Astrocyte (in vitro differentiated cells and primary cell): ENCODE data around the gene ZNF70. TPM values are rescaled to one million over a fixed set of nuclear protein-coding genes. Genes with fewer than 3 reads are reported as not detected.

ENCODE experiments used
- DNase-seq: peaks from one replicate; pipeline ENCODE4 v3.0.0-alpha.2; 2010; ENCODE audit warnings: low read depth
- FAIRE-seq: peaks from 2 replicates; lab custom pipeline; 2011; peaks lifted over from hg19 to GRCh38; lab: Jason Lieb, UNC
- H2AFZ ChIP-seq: 2 replicates; pipeline ENCODE4 v1.6.0; 2012; ENCODE audit warnings: low read depth, low read length, inconsistent platforms
- H3K27ac ChIP-seq: 2 replicates; pipeline ENCODE4 v1.5.1; 2011; ENCODE audit warnings: low read depth, low read length, inconsistent platforms
- H3K27me3 ChIP-seq: 2 replicates; pipeline ENCODE4 v1.6.0; 2011; ENCODE audit warnings: low read length, inconsistent platforms; ENCODE audit not compliant: insufficient read depth
- H3K36me3 ChIP-seq: 2 replicates; pipeline ENCODE4 v1.5.1; 2011; ENCODE audit warnings: low read length, inconsistent platforms; ENCODE audit not compliant: insufficient read depth
- H3K4me1 ChIP-seq: 2 replicates; pipeline ENCODE4 v1.5.1; 2011; ENCODE audit warnings: low read length, inconsistent platforms; ENCODE audit not compliant: insufficient read depth
- H3K4me2 ChIP-seq: 2 replicates; pipeline ENCODE4 v1.6.0; 2012; ENCODE audit warnings: low read length, inconsistent platforms
- H3K4me3 ChIP-seq: 2 replicates; pipeline ENCODE4 v1.5.1; 2011; ENCODE audit warnings: low read depth, mild to moderate bottlenecking, low read length, inconsistent platforms; ENCODE audit not compliant: insufficient read depth
- H3K79me2 ChIP-seq: 2 replicates; pipeline ENCODE4 v1.6.0; 2012; ENCODE audit warnings: mild to moderate bottlenecking, low read length, inconsistent platforms; ENCODE audit not compliant: insufficient read depth
- H3K9ac ChIP-seq: 2 replicates; pipeline ENCODE4 v1.6.0; 2012; ENCODE audit warnings: mild to moderate bottlenecking, low read length, inconsistent platforms
- H3K9me3 ChIP-seq: 2 replicates; pipeline ENCODE4 v1.5.1; 2012; ENCODE audit warnings: low read depth, mild to moderate bottlenecking, low read length, inconsistent platforms; ENCODE audit not compliant: insufficient read depth
- H4K20me1 ChIP-seq: 2 replicates; pipeline ENCODE4 v1.6.0; 2012; ENCODE audit warnings: low read length, inconsistent platforms; ENCODE audit not compliant: insufficient read depth
- H3K27ac Mint-ChIP-seq: one replicate; pipeline ENCODE4 v1.8.0; 2021; ENCODE audit warnings: mild to moderate bottlenecking, mixed read lengths; ENCODE audit not compliant: unreplicated experiment
- H3K27me3 Mint-ChIP-seq: one replicate; pipeline ENCODE4 v1.8.0; 2021; ENCODE audit warnings: low read depth, mixed read lengths; ENCODE audit not compliant: unreplicated experiment
- H3K36me3 Mint-ChIP-seq: one replicate; pipeline ENCODE4 v1.8.0; 2021; ENCODE audit warnings: low read depth, mixed read lengths; ENCODE audit not compliant: unreplicated experiment
- H3K4me1 Mint-ChIP-seq: one replicate; pipeline ENCODE4 v1.8.0; 2021; ENCODE audit warnings: low read depth, mixed read lengths; ENCODE audit not compliant: unreplicated experiment
- H3K4me3 Mint-ChIP-seq: one replicate; pipeline ENCODE4 v1.8.0; 2021; ENCODE audit warnings: mild to moderate bottlenecking, moderate library complexity, mixed read lengths; ENCODE audit not compliant: unreplicated experiment
- H3K9me3 Mint-ChIP-seq: one replicate; pipeline ENCODE4 v1.8.0; 2021; ENCODE audit warnings: mild to moderate bottlenecking, mixed read lengths; ENCODE audit not compliant: unreplicated experiment
- CTCF ChIP-seq: IDR thresholded peaks from 2 replicates; pipeline ENCODE4 v1.5.1; 2011; ENCODE audit warnings: low read depth, mild to moderate bottlenecking, inconsistent platforms, low read length, moderate library complexity; ENCODE audit not compliant: insufficient read depth
- EZH2 ChIP-seq: IDR thresholded peaks from 2 replicates; pipeline ENCODE4 v1.6.1; 2012; ENCODE audit warnings: mild to moderate bottlenecking, low read length, inconsistent platforms; ENCODE audit not compliant: insufficient read depth
- total RNA-seq: library from RNA; stranded (reverse); gene quantifications from 2 replicates; pipeline ENCODE4 v1.2.1, GENCODE V29; 2021

The ZNF70 gene
- total RNA-seq, 1 donor from 2014 or later = 8.8 TPM

GRCh38 chr22:23691748-23692423 is 59.0 kb downstream of the ZNF70 start:
- no peak for TF ChIP-seq CTCF
- TF ChIP-seq EZH2 = no peak
- Histone ChIP-seq H3K4me1 (peaks cover 6% of the 10 kb centered on the region), H2AFZ (no peak overlapping the region), H3K79me2 (no peaks in the 10 kb centered on the region), H3K27ac (no peak overlapping the region), H3K4me2 (no peak overlapping the region), H3K9me3 (no peaks in the 10 kb centered on the region), H3K36me3 (peaks cover 6% of the 10 kb centered on the region), H3K27me3 (no peaks in the 10 kb centered on the region), H3K9ac (no peak overlapping the region), H3K4me3 (no peak overlapping the region), H4K20me1 (peaks cover 12% of the 10 kb centered on the region)
- H3K27ac Mint-ChIP-seq = no peak overlapping the region
- peaks cover under 1% of the 10 kb centered on the region for H3K9me3 Mint-ChIP-seq
- no peak for DNase-seq
- no peak overlapping the region for H3K4me3 Mint-ChIP-seq
- peaks cover 31% of the 10 kb centered on the region for H3K36me3 Mint-ChIP-seq
- peaks cover 2% of the 10 kb centered on the region for H3K4me1 Mint-ChIP-seq
- FAIRE-seq = no peak
- no peaks in the 10 kb centered on the region for H3K27me3 Mint-ChIP-seq

GRCh38 chr22:23690713-23691112 is 60.2 kb downstream of the ZNF70 start, which contains the start of gene RGL4:
Gene RGL4 (plus strand): TSS chr22:23691013. CDS start chr22:23692031, 1,018 bp downstream.
- no peaks in the 10 kb centered on the region for H4K20me1 ChIP-seq
- no peaks in the 10 kb centered on the region for H3K79me2 ChIP-seq
- FAIRE-seq = no peak

More at GRCh38 chr22:23690713-23691112, 60.2 kb downstream of the ZNF70 start, which contains the start of gene RGL4:
- Histone ChIP-seq H3K4me2 (no peak within 1 kb of the TSS), H3K27ac (no peak within 1 kb of the TSS), H3K36me3 (peaks cover 6% of the 10 kb centered on the region), H3K4me3 (no peak within 1 kb of the TSS), H3K9ac (no peak within 1 kb of the TSS), H3K9me3 (no peaks in the 10 kb centered on the region), H3K4me1 (no peaks in the 10 kb centered on the region), H2AFZ (no peak within 1 kb of the TSS), H3K27me3 (no peaks in the 10 kb centered on the region)
- Mint-ChIP-seq H3K4me1 (no peaks in the 10 kb centered on the region), H3K4me3 (no peak within 1 kb of the TSS), H3K27ac (no peak within 1 kb of the TSS), H3K9me3 (peaks cover 3% of the 10 kb centered on the region), H3K36me3 (peaks cover 27% of the 10 kb centered on the region), H3K27me3 (no peaks in the 10 kb centered on the region)
- TF ChIP-seq EZH2 (no peak), CTCF (no peak)
- no peak for DNase-seq
